Colonic mucosa (tissue), 4 donors: Measurements from ENCODE around the gene PRR14L. TPM values are rescaled to one million over a fixed set of nuclear protein-coding genes. Genes with fewer than 3 reads are reported as not detected.
"Not testable (repeated sequence)": the region's sequence is repeated elsewhere in the genome, so short reads cannot be mapped to it uniquely, and the experiment has no call there.

Source experiments
- DNase-seq: peaks from one replicate; pipeline ENCODE4 v3.0.0-alpha.2; 2020
- H3K27ac ChIP-seq: fragments of 200-600 bp; one replicate; pipeline ENCODE4 v1.8.0; 2021
- H3K27me3 ChIP-seq: fragments of 200-600 bp; one replicate; pipeline ENCODE4 v1.8.0; 2021
- H3K36me3 ChIP-seq: fragments of 200-600 bp; one replicate; pipeline ENCODE4 v1.8.0; 2021
- H3K4me1 ChIP-seq: fragments of 200-600 bp; one replicate; pipeline ENCODE4 v1.8.0; 2021; ENCODE audit warnings: mild to moderate bottlenecking
- H3K4me3 ChIP-seq: fragments of 200-600 bp; one replicate; pipeline ENCODE4 v1.8.0; 2021
- H3K9ac ChIP-seq, 2 donors: one replicate each; pipeline ENCODE4 v1.7.0; 2013; ENCODE audit warnings: control low read depth in 2 of 2, low read depth in 2 of 2, low read length in 2 of 2
- H3K9me3 ChIP-seq: fragments of 200-600 bp; one replicate; pipeline ENCODE4 v1.8.0; 2021
- CTCF ChIP-seq: fragments of 200-600 bp; IDR thresholded peaks from one replicate; pipeline ENCODE4 v1.8.0; 2022; ENCODE audit warnings: antibody characterized with exemption, mild to moderate bottlenecking
- intact Hi-C: fragments of 100-400 bp; cut with DNase I; formaldehyde crosslinking; loops from one replicate; pipeline ENCODE4 v1.14.1; 2022
- total RNA-seq, 2 donors: library from RNA; stranded (reverse); fragmentation: NEBNext Ultra II Directional in 1 of 2; extraction: Animal tissue kit (Norgen Biotek cat#: 25700) in 1 of 2; gene quantifications; one replicate each; pipeline ENCODE4 v1.2.1, GENCODE V29; 2021
- donor health status: healthy.
- donor health status: DM: no; HTN: no; CAD: no.
- donor health status: DM: no; HTN: no; CAD: no.

Gene PRR14L
- total RNA-seq, 2 donors from 2014 or later, result 58.2 to 74.6 TPM

- no peak overlapping the region for H3K9ac ChIP-seq
- no peak overlapping the region for H3K27ac ChIP-seq
- DNase-seq, result no peak
- no peak for TF ChIP-seq CTCF
- peaks cover 8% of the 10 kb centered on the region for H3K4me1 ChIP-seq
- intact Hi-C loops, result loop anchor here (5.0 kb wide), 1 partner anchor 67 kb away; no protein-coding TSS in a partner anchor
- H3K36me3 ChIP-seq, result no peaks in the 10 kb centered on the region
- no peaks in the 10 kb centered on the region for H3K27me3 ChIP-seq
- H3K9me3 ChIP-seq, result no peaks in the 10 kb centered on the region
- no peak overlapping the region for H3K4me3 ChIP-seq
Measured at GRCh38 chr22:31743871-31744270, 6.1 kb downstream of the PRR14L start.

GRCh38 chr22:31742682-31743081 is 7.2 kb downstream of the PRR14L start:
- H3K27me3 ChIP-seq, result no peaks in the 10 kb centered on the region
- H3K9ac ChIP-seq, result no peak overlapping the region
- no peak for TF ChIP-seq CTCF
- no peaks in the 10 kb centered on the region for H3K9me3 ChIP-seq
- H3K36me3 ChIP-seq, result no peaks in the 10 kb centered on the region
- no peaks in the 10 kb centered on the region for H3K4me1 ChIP-seq
- no peak overlapping the region for H3K4me3 ChIP-seq
- intact Hi-C loops, result loop anchor here (5.0 kb wide), 1 partner anchor 65 kb away; no protein-coding TSS in a partner anchor
- DNase-seq, result no peak
- H3K27ac ChIP-seq, result no peak overlapping the region

- no peaks in the 10 kb centered on the region for H3K27me3 ChIP-seq
- peak overlapping the region in 1 of 2 donors; percentile 19 for H3K9ac ChIP-seq
- H3K4me1 ChIP-seq, result no peaks in the 10 kb centered on the region
- no peaks in the 10 kb centered on the region for H3K36me3 ChIP-seq
- intact Hi-C loops, result loop anchor here (5.0 kb wide), 1 partner anchor 65 kb away; no protein-coding TSS in a partner anchor
- DNase-seq, result no peak
- no peak for TF ChIP-seq CTCF
- H3K4me3 ChIP-seq, result no peak overlapping the region
- H3K9me3 ChIP-seq, result no peaks in the 10 kb centered on the region
- no peak overlapping the region for H3K27ac ChIP-seq
Measured at GRCh38 chr22:31742115-31742514, 7.8 kb downstream of the PRR14L start.

- not testable (repeated sequence) for H3K27me3 ChIP-seq, H3K36me3 ChIP-seq, H3K9ac ChIP-seq, DNase-seq, H3K4me3 ChIP-seq, H3K9me3 ChIP-seq, H3K27ac ChIP-seq, H3K4me1 ChIP-seq
- intact Hi-C loops, result loop anchor here (5.0 kb wide), 1 partner anchor 63 kb away; no protein-coding TSS in a partner anchor
Measured at GRCh38 chr22:31740314-31740713, 9.6 kb downstream of the PRR14L start.

- Histone ChIP-seq H3K9me3 (no peaks in the 10 kb centered on the region), H3K4me1 (no peaks in the 10 kb centered on the region), H3K9ac (no peak overlapping the region), H3K4me3 (no peak overlapping the region), H3K27ac (no peak overlapping the region), H3K36me3 (no peaks in the 10 kb centered on the region), H3K27me3 (no peaks in the 10 kb centered on the region)
- TF ChIP-seq CTCF, result no peak
- intact Hi-C loops, result loop anchor here (5.0 kb wide), 1 partner anchor 62 kb away; no protein-coding TSS in a partner anchor
- DNase-seq, result no peak
Measured at GRCh38 chr22:31739795-31740201, 10.1 kb downstream of the PRR14L start.

- Histone ChIP-seq H3K9me3 (no peaks in the 10 kb centered on the region), H3K27ac (no peak overlapping the region), H3K4me3 (no peak overlapping the region), H3K9ac (no peak overlapping the region), H3K27me3 (no peaks in the 10 kb centered on the region), H3K36me3 (no peaks in the 10 kb centered on the region), H3K4me1 (no peaks in the 10 kb centered on the region)
- no peak for TF ChIP-seq CTCF
- DNase-seq, result no peak
- intact Hi-C loops, result no loop called here
Measured at GRCh38 chr22:31738566-31738965, 11.4 kb downstream of the PRR14L start.
